ENCODE measurements around the gene CSHL1. TPM values are rescaled to one million over a fixed set of nuclear protein-coding genes. Genes with fewer than 3 reads are reported as not detected.

The CSHL1 gene
- total RNA-seq (2022) (not detected in 2 replicates), Bru-seq, nascent RNA (not detected), BruChase-seq, experiment 1, labeled RNA remaining after a 2-hour chase (not detected), BruChase-seq, experiment 2, labeled RNA remaining after a 6-hour chase (percentile 10 among the genes with signal in this experiment)
- long read RNA-seq: 0 reads

GRCh38 chr17:63911041-63911635 is at the start of gene CSHL1:
TSS of gene CSHL1 (minus strand) at chr17:63911258. CDS start at chr17:63911196, 62 bp downstream.
- H3K36me3 ChIP-seq (ENCODE audit: control insufficient read depth, insufficient read depth, low read length): no peaks in the 10 kb centered on the region
- peaks cover 26% of the 10 kb centered on the region for H3K27me3 Mint-ChIP-seq (ENCODE audit: insufficient read depth, unreplicated experiment)
- ChIA-PET CTCF (interaction anchor here (0.6 to 2.5 kb wide), 10 partner anchors 22 to 222 kb away, joined by 3 to 16 read pairs (median 4); no protein-coding TSS in a partner anchor), POLR2A (no interaction called here)
- no peak within 1 kb of the TSS for H3K4me3 ChIP-seq (ENCODE audit: low read depth, low read length)
- no peak within 1 kb of the TSS for H3K27ac Mint-ChIP-seq (ENCODE audit: unreplicated experiment)
- no peak within 1 kb of the TSS for H3K4me3 Mint-ChIP-seq (ENCODE audit: unreplicated experiment)
- TF ChIP-seq CTCF (IDR thresholded peaks at IDR 0.05; ENCODE audit: insufficient read depth in 1 of 2, low read depth in 1 of 2, low read length in 1 of 2, severe bottlenecking in 1 of 2, unreplicated experiment in 1 of 2): no peak
- H3K9me3 ChIP-seq: no peaks in the 10 kb centered on the region
- H3K9me3 Mint-ChIP-seq (ENCODE audit: unreplicated experiment): no peaks in the 10 kb centered on the region
- no peaks in the 10 kb centered on the region for H3K36me3 Mint-ChIP-seq (ENCODE audit: insufficient read depth, unreplicated experiment)
- intact Hi-C loops (cut with micrococcal nuclease; ENCODE audit: unreplicated experiment): no loop called here
- H3K27me3 ChIP-seq (replicated peaks; ENCODE audit: control insufficient read depth, insufficient read depth, low read length): no peaks in the 10 kb centered on the region; the same call in 1 of the 2 replicates
- H3K4me1 Mint-ChIP-seq (ENCODE audit: low read depth, unreplicated experiment): no peaks in the 10 kb centered on the region
- DNase-seq: no peak
- no peaks in the 10 kb centered on the region for H3K4me1 ChIP-seq
- no TSS peak for BruUV-seq (replicated peaks)

- Mint-ChIP-seq H3K27me3 (ENCODE audit: insufficient read depth, unreplicated experiment) (peaks cover 3% of the 10 kb centered on the region), H3K4me3 (ENCODE audit: unreplicated experiment) (no peak overlapping the region), H3K4me1 (ENCODE audit: low read depth, unreplicated experiment) (no peaks in the 10 kb centered on the region), H3K9me3 (ENCODE audit: unreplicated experiment) (no peaks in the 10 kb centered on the region), H3K36me3 (ENCODE audit: insufficient read depth, unreplicated experiment) (no peaks in the 10 kb centered on the region), H3K27ac (ENCODE audit: unreplicated experiment) (no peak overlapping the region)
- no peak for DNase-seq
- no peak for TF ChIP-seq CTCF (IDR thresholded peaks at IDR 0.05; ENCODE audit: insufficient read depth in 1 of 2, low read depth in 1 of 2, low read length in 1 of 2, severe bottlenecking in 1 of 2, unreplicated experiment in 1 of 2)
- no peaks in the 10 kb centered on the region; the same call in 1 of the 2 replicates for H3K27me3 ChIP-seq (replicated peaks; ENCODE audit: control insufficient read depth, insufficient read depth, low read length)
- BruUV-seq (replicated peaks): no TSS peak
- intact Hi-C loops (cut with micrococcal nuclease; ENCODE audit: unreplicated experiment): no loop called here
- H3K36me3 ChIP-seq (ENCODE audit: control insufficient read depth, insufficient read depth, low read length): no peaks in the 10 kb centered on the region
- no peaks in the 10 kb centered on the region for H3K4me1 ChIP-seq
- ChIA-PET POLR2A (no interaction called here), CTCF (no interaction called here)
- H3K9me3 ChIP-seq: no peaks in the 10 kb centered on the region
- H3K4me3 ChIP-seq (ENCODE audit: low read depth, low read length): no peak overlapping the region
These were observed 49.4 kb upstream of the CSHL1 start for GRCh38 chr17:63960430-63960829.

- Mint-ChIP-seq H3K27me3 (ENCODE audit: insufficient read depth, unreplicated experiment) (peaks cover 3% of the 10 kb centered on the region), H3K27ac (ENCODE audit: unreplicated experiment) (no peak overlapping the region), H3K36me3 (ENCODE audit: insufficient read depth, unreplicated experiment) (no peaks in the 10 kb centered on the region), H3K9me3 (ENCODE audit: unreplicated experiment) (no peaks in the 10 kb centered on the region), H3K4me3 (ENCODE audit: unreplicated experiment) (no peak overlapping the region), H3K4me1 (ENCODE audit: low read depth, unreplicated experiment) (no peaks in the 10 kb centered on the region)
- DNase-seq: no peak
- no peak overlapping the region for H3K4me3 ChIP-seq (ENCODE audit: low read depth, low read length)
- no peaks in the 10 kb centered on the region for H3K4me1 ChIP-seq
- no peaks in the 10 kb centered on the region; the same call in 1 of the 2 replicates for H3K27me3 ChIP-seq (replicated peaks; ENCODE audit: control insufficient read depth, insufficient read depth, low read length)
- ChIA-PET POLR2A (no interaction called here), CTCF (no interaction called here)
- TF ChIP-seq CTCF (IDR thresholded peaks at IDR 0.05; ENCODE audit: insufficient read depth in 1 of 2, low read depth in 1 of 2, low read length in 1 of 2, severe bottlenecking in 1 of 2, unreplicated experiment in 1 of 2): no peak
- BruUV-seq (replicated peaks): no TSS peak
- H3K36me3 ChIP-seq (ENCODE audit: control insufficient read depth, insufficient read depth, low read length): no peaks in the 10 kb centered on the region
- no peaks in the 10 kb centered on the region for H3K9me3 ChIP-seq
- intact Hi-C loops (cut with micrococcal nuclease; ENCODE audit: unreplicated experiment): no loop called here
These were observed 48.9 kb upstream of the CSHL1 start for GRCh38 chr17:63960006-63960405.
